T-helper 2 cell (primary cell): Measurements from ENCODE around the gene PKMYT1.
"Not testable (repeated sequence)": the region's sequence is repeated elsewhere in the genome, so short reads cannot be mapped to it uniquely, and the experiment has no call there.

Experiments used
- DNase-seq, 5 experiments: peaks; one replicate each; pipeline versions ENCODE4 v3.0.0 to v3.0.0-alpha.2; 2012 to 2022

Gene PKMYT1

GRCh38 chr16:2955779-2956578, 24.3 kb downstream of the PKMYT1 start:
- no peak for DNase-seq

- DNase-seq = no peak
These were observed 24.8 kb downstream of the PKMYT1 start for GRCh38 chr16:2955438-2955778.

DNA sequence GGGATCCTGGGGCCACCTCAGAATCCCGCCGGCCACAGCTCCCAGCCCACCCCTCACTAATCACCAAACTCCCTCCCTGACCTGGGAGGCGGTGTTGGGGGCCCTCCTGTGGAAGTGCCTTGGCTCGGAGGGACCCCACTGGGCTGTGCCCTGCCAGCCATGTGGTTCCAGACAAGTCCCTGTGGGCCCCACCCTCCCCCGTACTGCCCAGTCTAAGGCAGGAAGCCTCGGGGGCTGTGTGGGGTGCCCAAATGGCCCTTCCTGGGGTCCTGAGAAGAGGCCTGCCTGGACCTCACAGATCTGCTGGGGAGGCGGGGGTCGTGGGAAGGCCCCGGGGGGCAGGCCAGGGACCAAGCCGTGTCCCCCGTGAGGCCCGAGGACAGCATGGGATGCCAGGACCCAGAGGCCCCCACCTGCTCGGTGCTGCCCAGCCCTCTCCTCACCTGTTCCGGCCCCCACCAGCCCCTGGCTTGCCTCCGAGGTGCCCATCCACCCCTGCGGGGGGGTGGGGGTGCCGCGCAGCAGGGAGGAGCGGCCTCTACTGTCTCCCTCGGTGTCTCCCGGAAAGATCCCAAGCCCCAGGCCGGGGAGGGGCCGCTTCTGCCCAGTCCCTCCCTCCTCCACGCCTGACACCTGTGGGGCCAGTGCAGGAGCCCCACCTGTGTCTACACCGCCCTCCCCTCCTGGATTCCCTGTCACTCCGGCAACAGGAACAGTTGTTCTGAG, 25.4 kb downstream of the PKMYT1 start:
- no peak for DNase-seq

GRCh38 chr16:2953706-2954627, 26.3 kb downstream of the PKMYT1 start:
- no peak for DNase-seq

DNA sequence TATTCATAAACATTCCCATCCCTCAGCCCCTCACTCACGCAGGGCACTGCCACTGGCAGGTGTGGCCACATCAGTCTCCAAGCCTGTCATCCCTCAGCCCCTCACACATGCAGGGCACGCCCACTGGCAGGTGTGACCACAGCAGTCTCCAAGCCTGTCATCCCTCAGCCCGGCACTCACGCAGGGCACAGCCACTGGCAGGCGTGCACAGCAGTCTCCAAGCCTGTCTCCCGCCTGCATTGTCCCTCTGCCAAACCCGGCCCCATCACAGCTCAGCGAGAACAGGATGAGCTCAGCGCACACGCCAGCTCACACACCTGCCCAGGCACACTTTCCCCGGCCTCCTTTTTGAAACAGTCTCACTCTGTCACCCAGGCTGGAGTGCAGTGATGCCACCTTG, 27.6 kb downstream of the PKMYT1 start:
- no peak for DNase-seq

- no peak for DNase-seq
These were observed 29.5 kb downstream of the PKMYT1 start for GRCh38 chr16:2950773-2951172.

DNA sequence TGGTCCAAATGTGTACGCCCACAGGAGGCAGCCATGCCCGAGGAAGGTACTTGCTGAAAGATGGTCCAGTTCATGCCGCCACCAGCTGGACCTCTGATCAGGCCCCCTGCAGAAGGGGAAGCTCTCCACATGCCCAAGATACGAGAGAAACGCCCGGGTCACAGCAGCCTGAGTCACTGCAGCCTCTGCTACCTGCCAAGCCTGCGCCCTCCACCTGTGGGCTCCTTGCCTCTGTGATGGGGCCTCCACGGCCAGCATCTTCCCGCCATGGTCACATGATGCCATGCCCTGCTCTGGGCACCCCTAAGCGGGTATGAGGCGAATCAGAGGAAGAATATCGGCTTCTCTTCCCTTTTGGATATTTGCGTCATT, 29.9 kb downstream of the PKMYT1 start:
- DNase-seq = no peak

GRCh38 chr16:2949705-2950352, 30.4 kb downstream of the PKMYT1 start:
- no peak for DNase-seq

- DNase-seq = no peak
These were observed 31.2 kb downstream of the PKMYT1 start for GRCh38 chr16:2948807-2949704.

DNA sequence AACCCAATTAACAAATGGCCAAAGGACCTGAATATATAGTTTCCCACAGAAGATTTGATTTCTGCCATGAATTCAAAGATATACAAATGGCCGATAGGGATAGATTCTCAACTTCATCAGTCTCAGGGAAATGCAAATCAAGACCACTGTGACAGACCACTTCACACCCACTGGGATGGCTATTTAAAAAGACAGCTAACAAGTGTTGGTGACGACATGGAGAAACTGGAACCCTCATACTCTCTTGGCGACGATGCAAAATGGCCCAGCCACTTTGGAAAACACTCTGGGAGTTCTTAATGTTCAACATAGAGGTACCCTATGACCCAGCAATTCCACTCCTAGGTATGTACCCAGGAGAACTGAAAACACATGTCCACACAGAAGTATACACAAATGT, 33.6 kb downstream of the PKMYT1 start:
- no peak for DNase-seq

GRCh38 chr16:2943716-2944115, 36.5 kb downstream of the PKMYT1 start:
- DNase-seq = not testable (repeated sequence)

DNA sequence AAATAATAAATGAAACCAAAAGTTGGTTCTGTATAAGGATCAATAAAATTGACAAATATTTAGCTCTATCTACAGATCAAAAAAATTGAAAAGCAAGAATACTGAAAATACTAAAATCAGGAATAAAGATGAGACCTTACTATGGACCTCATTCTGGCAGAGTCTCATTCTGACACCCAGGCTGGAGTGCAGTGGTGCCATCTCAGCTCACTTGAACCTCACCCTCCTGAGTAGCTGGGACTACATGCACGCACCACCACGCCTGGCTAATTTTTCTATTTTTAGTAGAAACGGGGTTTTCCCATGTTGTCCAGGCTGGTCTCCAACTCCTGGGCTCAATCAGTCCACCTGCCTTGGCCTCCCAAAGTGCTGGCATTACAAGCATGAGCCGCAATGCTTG, 38.2 kb downstream of the PKMYT1 start:
- DNase-seq = no peak

DNA sequence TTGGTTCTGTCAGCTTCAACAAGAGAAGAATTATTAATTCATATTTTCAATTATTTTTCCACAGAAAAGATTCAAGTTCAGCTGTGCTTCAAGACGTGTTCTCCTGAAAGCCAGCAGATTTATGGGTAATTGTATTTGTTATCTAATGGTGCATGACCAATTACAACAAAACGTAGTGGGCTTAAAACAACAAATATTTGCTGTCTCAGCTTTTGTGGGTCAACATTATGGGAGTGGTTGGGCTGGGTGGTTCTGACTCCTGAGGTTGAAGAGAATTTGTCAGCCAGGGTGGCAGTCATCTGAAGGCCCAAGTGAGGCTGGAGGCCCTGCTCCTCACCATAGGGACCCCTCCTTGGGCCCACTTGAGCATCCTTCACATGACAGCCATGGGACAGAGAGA, 40.3 kb downstream of the PKMYT1 start:
- DNase-seq = no peak

- no peak for DNase-seq
These were observed 42.0 kb downstream of the PKMYT1 start for GRCh38 chr16:2938206-2938605.

- DNase-seq = no peak
These were observed 43.1 kb downstream of the PKMYT1 start for GRCh38 chr16:2937170-2937569.

- no peak for DNase-seq
These were observed 43.7 kb downstream of the PKMYT1 start for GRCh38 chr16:2936436-2937011.

DNA sequence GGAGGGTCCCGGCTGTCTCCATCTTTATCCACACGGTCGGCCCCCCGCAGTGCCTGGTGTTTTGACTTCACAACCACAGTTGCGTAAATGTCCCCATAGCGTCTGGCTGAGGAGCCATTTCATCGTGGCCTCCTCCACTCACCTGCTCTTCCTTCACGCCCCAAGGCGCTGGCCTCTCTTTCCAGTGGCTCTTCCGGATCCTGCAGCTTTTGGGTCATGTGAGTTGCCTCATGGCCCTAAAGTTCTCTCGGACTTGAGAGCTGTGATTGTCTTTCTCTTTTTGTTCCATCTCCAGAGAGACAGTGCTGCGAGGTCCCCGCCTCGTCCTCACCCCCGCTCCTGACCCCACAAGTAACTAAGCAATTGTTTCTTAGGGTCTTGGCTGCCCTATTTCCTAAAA, 45.8 kb downstream of the PKMYT1 start:
- DNase-seq = no peak

GRCh38 chr16:2933701-2934100, 46.5 kb downstream of the PKMYT1 start:
- no peak for DNase-seq

DNA sequence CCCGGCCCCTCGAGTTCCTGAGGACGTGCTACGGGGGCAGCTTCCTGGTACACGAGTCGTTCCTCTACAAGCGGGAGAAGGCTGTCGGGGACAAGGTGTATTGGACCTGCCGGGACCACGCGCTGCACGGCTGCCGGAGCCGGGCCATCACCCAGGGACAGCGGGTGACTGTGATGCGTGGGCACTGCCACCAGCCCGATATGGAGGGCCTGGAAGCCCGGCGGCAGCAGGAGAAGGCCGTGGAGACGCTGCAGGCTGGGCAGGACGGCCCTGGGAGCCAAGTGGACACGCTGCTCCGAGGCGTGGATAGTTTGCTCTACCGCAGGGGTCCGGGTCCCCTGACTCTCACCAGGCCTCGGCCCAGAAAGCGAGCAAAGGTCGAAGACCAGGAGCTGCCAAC, 47.1 kb downstream of the PKMYT1 start:
- no peak for DNase-seq

DNA sequence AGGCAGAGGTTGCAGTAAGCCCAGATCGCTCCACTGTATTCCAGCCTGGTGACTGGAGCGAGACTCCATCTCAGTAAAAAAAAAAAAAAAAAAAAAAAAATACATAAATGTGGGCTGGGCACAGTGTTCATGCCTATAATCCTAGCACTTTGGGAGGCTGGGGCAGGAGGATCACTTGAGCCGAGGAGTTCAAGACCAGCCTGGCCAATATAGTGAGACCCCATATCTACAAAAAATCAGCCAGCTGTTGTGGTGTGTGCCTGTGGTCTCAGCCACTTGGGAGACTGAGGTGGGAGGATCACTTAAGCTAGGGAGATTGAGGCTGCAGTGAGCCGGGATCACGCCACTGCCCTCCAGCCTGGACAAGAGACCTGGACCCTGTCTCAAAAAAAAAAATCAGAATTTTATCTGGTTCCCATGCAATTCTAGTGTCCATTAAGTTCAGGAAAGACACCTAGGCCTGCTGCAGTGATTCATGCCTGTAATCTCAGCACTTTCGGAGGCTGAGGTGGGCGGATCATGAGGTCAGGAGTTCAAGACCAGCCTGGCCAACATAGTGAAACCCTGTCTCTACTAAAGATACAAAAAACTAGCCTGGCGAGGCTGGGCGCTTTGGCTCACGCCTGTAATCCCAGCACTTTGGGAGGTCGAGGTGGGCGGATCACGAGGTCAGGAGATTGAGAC, 48.9 kb downstream of the PKMYT1 start:
- not testable (repeated sequence) for DNase-seq

- no peak for DNase-seq
These were observed 50.0 kb downstream of the PKMYT1 start for GRCh38 chr16:2930236-2930635.
